DOHH2 (cell line): ENCODE measurements around the gene TMEM231.

Source experiments
- CTCF ChIP-seq: fragments of 200-600 bp; sonication (generic); IDR thresholded peaks from one replicate; pipeline ENCODE4 v1.5.1; 2014; ENCODE audit warnings: antibody characterized with exemption, mild to moderate bottlenecking, low read depth, low read length; ENCODE audit not compliant: poor library complexity, severe bottlenecking
- EZH2phosphoT487 ChIP-seq: fragments of 200-600 bp; sonication (generic); IDR thresholded peaks from 2 replicates; pipeline ENCODE4 v1.6.1; 2017; ENCODE audit warnings: borderline replicate concordance, mild to moderate bottlenecking, antibody characterized with exemption, low read length, moderate library complexity, mixed read lengths

DNA sequence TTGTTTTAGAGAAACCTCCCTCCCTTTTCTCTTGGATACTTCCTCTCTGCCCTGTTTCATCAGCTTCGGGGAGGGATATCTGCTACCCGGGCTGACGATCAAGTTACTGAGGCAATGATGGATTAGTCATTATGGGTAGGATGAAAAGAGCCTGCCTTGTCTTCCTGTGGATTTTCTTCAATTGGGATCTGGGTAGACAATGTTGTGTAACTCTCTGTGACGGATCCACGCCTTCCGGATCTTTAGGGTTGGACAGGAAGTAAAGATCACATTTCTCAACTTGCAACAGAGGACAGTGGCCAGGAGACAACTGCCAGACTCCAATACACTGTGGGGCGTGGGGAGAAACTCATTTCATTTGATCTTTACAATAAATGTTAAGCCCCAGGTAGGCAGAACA is 49.5 kb downstream of the TMEM231 start:
- TF ChIP-seq EZH2phosphoT487 (no peak), CTCF (no peak)
